HG03108 (cell line): Measurements from ENCODE around the gene TMEM117.
"Not testable (repeated sequence)": the region's sequence is repeated elsewhere in the genome, so short reads cannot be mapped to it uniquely, and the experiment has no call there.

Experiments
- ATAC-seq: cut with Tn5 transposase; IDR thresholded peaks from one replicate; pipeline ENCODE4 v1.9.1; 2021; ENCODE audit warnings: moderate library complexity; ENCODE audit not compliant: unreplicated experiment

Gene TMEM117

DNA sequence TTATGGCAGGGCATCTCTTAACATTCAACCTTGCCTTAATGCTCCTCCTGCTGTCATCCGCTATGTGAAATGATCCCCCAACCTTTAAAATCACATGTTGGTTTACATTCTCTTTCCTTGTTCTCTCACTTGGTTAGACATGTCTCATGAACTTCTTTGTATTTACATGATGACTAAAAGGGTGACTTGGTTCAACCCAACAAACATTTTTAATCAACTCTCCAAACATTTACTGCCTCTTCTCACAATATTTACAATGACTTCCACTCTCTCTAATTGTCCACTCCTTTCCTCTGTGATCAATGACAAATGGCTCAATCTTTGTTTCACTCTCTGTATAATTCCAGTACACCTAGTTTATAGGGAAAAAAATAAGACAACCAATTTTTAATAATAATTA is 534.1 kb downstream of the TMEM117 start:
- no peak for ATAC-seq

- no peak for ATAC-seq
Measured at GRCh38 chr12:44370982-44371381, 535.1 kb downstream of the TMEM117 start.

- no peak for ATAC-seq
Measured at GRCh38 chr12:44372259-44372658, 536.4 kb downstream of the TMEM117 start.

GRCh38 chr12:44375694-44376093 is 539.8 kb downstream of the TMEM117 start:
- ATAC-seq, result no peak

DNA sequence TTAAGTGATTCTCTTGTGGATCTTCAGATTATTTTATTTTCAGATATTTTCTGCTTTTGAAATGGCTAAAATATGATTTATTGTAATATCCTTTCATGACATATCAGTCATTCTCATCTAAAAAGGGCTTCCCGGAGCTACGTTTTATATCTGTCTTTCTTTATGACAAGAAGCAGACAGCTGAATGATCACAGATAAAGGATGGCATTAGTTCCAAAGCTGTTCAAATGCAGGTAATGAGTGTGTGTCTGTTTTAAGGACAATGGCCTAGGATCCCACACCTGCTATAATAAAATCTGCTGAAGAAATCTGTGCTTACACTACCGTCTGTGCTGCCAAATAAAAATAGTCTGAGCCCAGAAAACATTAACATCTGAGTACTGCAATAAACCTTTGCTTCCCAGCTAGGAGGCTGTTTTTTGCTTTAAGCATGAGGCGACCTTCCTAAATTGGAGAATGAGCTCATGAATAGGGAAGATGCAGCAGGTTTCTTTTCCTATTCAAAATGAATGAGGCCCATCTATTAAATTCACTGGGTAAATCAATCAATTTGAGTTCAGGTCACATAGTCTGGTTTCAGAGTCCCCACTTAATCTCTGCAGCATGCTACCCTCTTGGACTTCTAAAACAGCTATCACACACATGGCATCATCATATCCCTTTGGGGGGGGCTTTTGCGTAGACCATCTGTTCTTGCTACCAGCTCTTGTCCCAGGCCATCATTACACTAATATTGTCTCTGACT is 541.7 kb downstream of the TMEM117 start:
- ATAC-seq, result no peak

- ATAC-seq, result not testable (repeated sequence)
Measured at GRCh38 chr12:44379113-44379512, 543.2 kb downstream of the TMEM117 start.

GRCh38 chr12:44379831-44380230 is 544.0 kb downstream of the TMEM117 start:
- ATAC-seq, result no peak

DNA sequence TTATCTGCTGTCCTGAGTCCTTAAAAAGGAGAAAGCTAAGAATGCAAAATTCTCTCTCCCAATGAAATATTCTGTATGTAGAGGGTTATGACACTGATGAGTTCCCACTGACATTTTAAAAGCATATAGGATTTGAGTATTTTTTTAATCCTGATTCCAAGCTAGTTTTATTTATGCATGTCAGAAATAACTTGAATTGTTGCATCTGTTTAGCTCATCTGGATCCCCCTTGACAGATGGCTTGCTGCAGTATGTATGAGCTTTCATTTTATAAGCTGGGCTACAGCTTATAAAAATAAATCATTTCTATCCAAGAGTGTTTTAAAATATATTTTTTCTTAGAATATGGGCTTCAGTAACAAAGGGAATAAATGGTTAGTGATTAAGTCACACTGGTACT is 545.0 kb downstream of the TMEM117 start:
- no peak for ATAC-seq

- ATAC-seq, result no peak
Measured at GRCh38 chr12:44381341-44381740, 545.5 kb downstream of the TMEM117 start.

- no peak for ATAC-seq
Measured at GRCh38 chr12:44384136-44384535, 548.3 kb downstream of the TMEM117 start.

- ATAC-seq, result no peak
Measured at GRCh38 chr12:44385964-44386363, 550.1 kb downstream of the TMEM117 start.

GRCh38 chr12:44387581-44387980 is 551.7 kb downstream of the TMEM117 start:
- ATAC-seq, result no peak

DNA sequence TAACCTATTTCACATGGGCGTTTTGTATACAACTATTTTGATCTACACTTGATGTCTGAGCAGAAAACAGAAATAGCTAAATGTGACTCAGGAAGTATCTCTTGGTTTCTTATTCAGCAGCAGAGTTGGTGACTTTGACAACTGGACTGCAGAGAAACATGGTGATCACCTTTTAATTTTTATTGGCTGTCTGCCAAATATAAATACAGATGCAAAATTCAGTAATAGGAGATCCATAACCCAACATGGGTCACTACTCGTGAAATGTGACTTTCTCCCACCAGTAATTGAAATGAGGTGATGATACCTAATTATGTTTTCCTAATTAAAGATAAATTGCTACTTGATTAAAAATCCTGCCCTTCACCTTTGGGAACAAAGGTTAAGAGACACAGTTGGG is 553.2 kb downstream of the TMEM117 start:
- ATAC-seq, result no peak

- no peak for ATAC-seq
Measured at GRCh38 chr12:44389896-44390295, 554.0 kb downstream of the TMEM117 start.

- no peak for ATAC-seq
Measured at GRCh38 chr12:44397631-44398030, 561.8 kb downstream of the TMEM117 start.

- ATAC-seq, result no peak
Measured at GRCh38 chr12:44403185-44403584, 567.3 kb downstream of the TMEM117 start.

GRCh38 chr12:44405297-44405696 is 569.4 kb downstream of the TMEM117 start:
- ATAC-seq, result no peak

DNA sequence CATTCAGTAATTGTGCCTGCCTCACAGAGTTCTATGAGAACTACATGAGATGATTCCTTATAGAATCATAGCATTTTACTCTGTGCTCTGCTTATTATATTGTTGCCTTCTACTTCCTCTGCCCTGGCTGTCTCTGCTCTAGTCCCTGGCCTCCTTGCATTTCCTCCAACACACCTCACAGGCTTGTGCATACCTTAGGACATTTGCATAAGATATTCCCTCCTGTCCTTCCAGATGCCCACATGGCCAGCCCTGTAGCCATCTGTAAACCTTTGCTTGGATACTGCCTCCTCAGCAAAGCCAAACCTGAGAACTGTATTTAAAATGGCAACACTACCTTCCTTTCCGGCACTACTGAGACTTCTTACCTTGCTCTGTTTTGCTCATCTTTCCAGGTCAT is 586.7 kb downstream of the TMEM117 start:
- ATAC-seq, result no peak

- ATAC-seq, result no peak
Measured at GRCh38 chr12:44428825-44429224, 592.9 kb downstream of the TMEM117 start.

DNA sequence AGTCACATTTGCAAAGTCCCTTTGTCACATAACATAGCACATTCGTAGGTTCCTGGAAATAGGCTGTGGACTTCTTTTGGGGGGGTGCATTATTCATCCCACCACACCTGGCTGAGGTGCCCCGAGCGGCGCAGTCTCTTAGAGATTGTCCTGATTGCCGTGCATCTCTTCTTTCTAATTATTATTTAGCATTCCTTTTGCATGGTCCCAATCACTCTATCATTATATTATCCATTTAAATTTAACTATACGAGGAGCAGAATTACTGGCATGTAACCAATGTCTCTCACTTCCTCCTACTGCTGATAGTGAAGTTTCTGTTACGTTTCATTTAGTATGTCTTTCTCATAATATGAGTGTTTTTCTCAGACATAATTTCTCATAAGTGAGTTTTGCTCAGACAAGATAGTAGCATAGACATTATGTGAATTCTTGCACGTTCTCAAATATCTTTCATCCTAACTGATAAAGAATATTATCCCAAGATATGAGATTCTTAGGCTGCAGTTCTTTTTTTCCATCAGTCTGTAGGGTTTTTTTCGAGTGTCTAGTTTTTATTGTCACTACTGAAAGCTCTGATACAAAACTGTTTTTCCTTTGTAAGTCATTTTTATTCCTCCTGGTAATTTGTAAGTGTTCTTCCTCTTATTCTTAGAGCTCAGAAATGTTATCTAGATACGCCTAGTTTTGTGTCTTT is 595.9 kb downstream of the TMEM117 start:
- peak; percentile 71 for ATAC-seq

DNA sequence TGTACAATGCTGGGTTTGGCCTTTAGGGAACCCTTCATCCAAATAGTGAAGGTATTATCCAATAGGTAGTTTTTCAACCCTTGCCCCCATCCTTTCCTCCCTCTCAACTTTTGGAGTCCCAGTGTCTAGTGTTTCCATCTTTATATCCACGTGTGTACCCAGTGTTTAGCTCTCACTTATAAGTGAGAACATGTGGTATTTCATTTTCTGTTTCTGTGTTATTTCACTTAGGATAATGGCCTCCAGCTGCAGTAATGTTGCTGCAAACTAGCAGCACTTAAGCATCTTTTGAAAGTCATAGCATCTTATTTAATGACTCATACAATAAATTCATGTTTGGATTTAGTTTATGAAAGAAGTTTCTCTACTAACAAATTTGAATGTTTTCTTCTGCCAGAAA is 597.8 kb downstream of the TMEM117 start:
- no peak for ATAC-seq

- ATAC-seq, result no peak
Measured at GRCh38 chr12:44436756-44437155, 600.9 kb downstream of the TMEM117 start.
